K562 (cell line): ENCODE results near the gene ELMO1. TPM values are rescaled to one million over a fixed set of nuclear protein-coding genes. Genes with fewer than 3 reads are reported as not detected.

Experiments used
- ATAC-seq: fragments of 200-7000 bp; cut with Tn5 transposase; 3 replicates; pipeline ENCODE4 v1.9.1; 2020; ENCODE audit warnings: moderate library complexity
- BruUV-seq: library from RNA; stranded (reverse); fragments of 400-500 nt; replicated peaks from 2 replicates; lab custom pipeline; 2021; lab: Mats Ljungman, UMichigan
- CTCF ChIA-PET: fragments of 300-600 bp; formaldehyde crosslinking; extraction: SDS; loops from one replicate; lab custom pipeline; 2021; ENCODE audit warnings: low intra/inter-chr PET ratio; lab: Yijun Ruan, JAX
- POLR2A ChIA-PET: fragments of 300-600, 350-650 bp; sonication (Branson Sonifier 250); formaldehyde crosslinking; extraction: SDS; loops from one replicate; lab custom pipeline; 2021; ENCODE audit warnings: antibody characterized with exemption, inconsistent platforms; lab: Yijun Ruan, JAX
- DNase-seq, 4 experiments: peaks; one replicate each; pipeline versions ENCODE4 v3.0.0 to v3.0.0-alpha.2; 2011 to 2018; ENCODE audit warnings: low spot score in 3 of 4, mixed read lengths in 3 of 4; ENCODE audit errors: extremely low read depth in 1 of 4
- FAIRE-seq: peaks from 2 replicates; lab custom pipeline; 2011; peaks lifted over from hg19 to GRCh38; lab: Jason Lieb, UNC
- H2AFZ ChIP-seq: 2 replicates; pipeline ENCODE4 v1.6.0; 2011; ENCODE audit warnings: low read depth, low read length, control low read depth, inconsistent platforms
- H3K27ac ChIP-seq: fragments of 200-600 bp; 3 replicates; pipeline ENCODE4 v1.8.0; 2011; ENCODE audit warnings: low read depth, mild to moderate bottlenecking, control low read depth, inconsistent platforms, low read length, moderate library complexity, mixed read lengths; ENCODE audit errors: extremely low read depth
- H3K27me3 ChIP-seq, 2 experiments: fragments of 300-600 bp in 1 of 2; 2 replicates in 1 of 2; 3 replicates in 1 of 2; pipeline versions ENCODE4 v1.6.0 to v1.8.0; 2011; ENCODE audit warnings: inconsistent platforms in 2 of 2, low read length in 2 of 2, mild to moderate bottlenecking in 1 of 2, mixed read lengths in 1 of 2, moderate library complexity in 1 of 2; ENCODE audit not compliant: control insufficient read depth in 2 of 2, insufficient read depth in 2 of 2
- H3K36me3 ChIP-seq: fragments of 300-600 bp; 3 replicates; pipeline ENCODE4 v1.8.0; 2011; ENCODE audit warnings: mild to moderate bottlenecking, low read length, inconsistent platforms; ENCODE audit not compliant: control insufficient read depth, insufficient read depth
- H3K4me1 ChIP-seq, 2 experiments: fragments of 200-600 bp in 1 of 2; replicated peaks in 1 of 2; 2 replicates in 1 of 2; 3 replicates in 1 of 2; pipeline versions ENCODE4 v1.5.1 to v1.8.0; 2011; ENCODE audit warnings: inconsistent platforms in 2 of 2, low read length in 2 of 2, mild to moderate bottlenecking in 1 of 2, mixed read lengths in 1 of 2, moderate library complexity in 1 of 2; ENCODE audit not compliant: control insufficient read depth in 2 of 2, insufficient read depth in 2 of 2
- H3K4me2 ChIP-seq: 2 replicates; pipeline ENCODE4 v1.6.1; 2011; ENCODE audit warnings: low read length, control low read depth, inconsistent platforms, mixed read lengths; ENCODE audit not compliant: insufficient read depth
- H3K4me3 ChIP-seq: fragments of 200-600 bp; sonication (generic), shearing (Covaris generic); 2 replicates; pipeline ENCODE4 v1.5.1; 2016; ENCODE audit warnings: control low read depth, inconsistent platforms
- H3K79me2 ChIP-seq: fragments of 200-600 bp; 3 replicates; pipeline ENCODE4 v1.8.0; 2011; ENCODE audit warnings: low read length, inconsistent platforms; ENCODE audit not compliant: control insufficient read depth, insufficient read depth
- H3K9ac ChIP-seq, 2 experiments: 2 replicates each; pipeline versions ENCODE4 v1.6.0 to v1.6.1; 2011; ENCODE audit warnings: low read depth in 2 of 2, low read length in 2 of 2, control low read depth in 1 of 2, inconsistent platforms in 1 of 2, mild to moderate bottlenecking in 1 of 2, mixed read lengths in 1 of 2; ENCODE audit not compliant: insufficient read depth in 1 of 2
- H3K9me1 ChIP-seq: one replicate; pipeline ENCODE4 v1.6.0; 2011; ENCODE audit warnings: inconsistent platforms, mild to moderate bottlenecking, low read length, moderate library complexity; ENCODE audit not compliant: control insufficient read depth, insufficient read depth
- H3K9me3 ChIP-seq: replicated peaks from 2 replicates; pipeline ENCODE4 v1.5.1; 2011; ENCODE audit warnings: low read depth, low read length, inconsistent platforms; ENCODE audit not compliant: control insufficient read depth, insufficient read depth
- H4K20me1 ChIP-seq: replicated peaks from 2 replicates; pipeline ENCODE4 v1.6.1; 2011; ENCODE audit warnings: low read length, inconsistent platforms, mixed read lengths; ENCODE audit not compliant: control insufficient read depth, insufficient read depth
- EWSR1 ChIP-seq: fragments of 450-650 bp; IDR thresholded peaks from 2 replicates; pipeline ENCODE4 v1.6.1; 2018; ENCODE audit warnings: borderline replicate concordance, mild to moderate bottlenecking, low read depth, moderate library complexity; ENCODE audit not compliant: partially characterized antibody
- MEF2D ChIP-seq: conservative IDR thresholded peaks from 2 replicates; pipeline ENCODE4 v1.6.1; 2016; ENCODE audit warnings: low read depth, missing genetic modification characterization, missing compliant biosample characterization
- WGBS: fragments of 100-300 bp; shearing (Covaris generic); methylation state at CpG from one replicate; pipeline ENCODE4 v1.1.6; 2016; ENCODE audit warnings: low coverage, mixed read lengths; ENCODE audit not compliant: insufficient coverage; ENCODE audit errors: missing lambda C conversion rate; 5-methylcytosine and 5-hydroxymethylcytosine counted together
- in situ Hi-C: fragments of 300-500 bp; cut with MboI; formaldehyde crosslinking; loops from 4 replicates; pipeline ENCODE4 v1.15.0; 2018; ENCODE audit warnings: inconsistent platforms, mixed read lengths
- intact Hi-C: fragments of 100-400 bp; cut with micrococcal nuclease; formaldehyde crosslinking; loops from 2 replicates; pipeline ENCODE4 v1.14.2; 2022
- polyA plus RNA-seq, 8 experiments: library from polyadenylated mRNA; depleted of rRNA in 4 of 8; stranded (reverse) in 5 of 8; unstranded in 3 of 8; fragments of >200 nt; fragmentation: Nextera tagmentation in 2 of 8; fragmentation: Illumina TruSeq in 1 of 8; extraction: Ambion mirVana in 2 of 8; extraction: Trizol in 1 of 8; gene quantifications; 2 replicates each; pipeline versions ENCODE4 v1.2.1 to v1.2.3, GENCODE V29; 2011 to 2014; ENCODE audit warnings: inconsistent platforms in 1 of 8, missing spikeins in 1 of 8
- total RNA-seq, 7 experiments: library from RNA; depleted of rRNA in 6 of 7; stranded (reverse); fragments of >200 nt in 6 of 7; fragmentation: Illumina TruSeq in 2 of 7; extraction: Trizol in 2 of 7; gene quantifications; 2 replicates each; pipeline versions ENCODE4 v1.2.1 to v1.2.3, GENCODE V29; 2011 to 2021; ENCODE audit warnings: low replicate concordance in 1 of 7
- TF ChIP-seq, protein P1 (sequence below): fragments of 250-450 bp; sonication (Bioruptor Pico); IDR thresholded peaks from 2 replicates; pipeline ENCODE4 v1.8.0; 2022; ENCODE audit warnings: inconsistent platforms

The ELMO1 gene
- total and polyA plus RNA-seq, 9 of the 15 experiments (the other 6 are each of a cell fraction or from before 2014, with no cell fraction given) = 0.36 to 7.2 (median 3.6) TPM

DNA sequence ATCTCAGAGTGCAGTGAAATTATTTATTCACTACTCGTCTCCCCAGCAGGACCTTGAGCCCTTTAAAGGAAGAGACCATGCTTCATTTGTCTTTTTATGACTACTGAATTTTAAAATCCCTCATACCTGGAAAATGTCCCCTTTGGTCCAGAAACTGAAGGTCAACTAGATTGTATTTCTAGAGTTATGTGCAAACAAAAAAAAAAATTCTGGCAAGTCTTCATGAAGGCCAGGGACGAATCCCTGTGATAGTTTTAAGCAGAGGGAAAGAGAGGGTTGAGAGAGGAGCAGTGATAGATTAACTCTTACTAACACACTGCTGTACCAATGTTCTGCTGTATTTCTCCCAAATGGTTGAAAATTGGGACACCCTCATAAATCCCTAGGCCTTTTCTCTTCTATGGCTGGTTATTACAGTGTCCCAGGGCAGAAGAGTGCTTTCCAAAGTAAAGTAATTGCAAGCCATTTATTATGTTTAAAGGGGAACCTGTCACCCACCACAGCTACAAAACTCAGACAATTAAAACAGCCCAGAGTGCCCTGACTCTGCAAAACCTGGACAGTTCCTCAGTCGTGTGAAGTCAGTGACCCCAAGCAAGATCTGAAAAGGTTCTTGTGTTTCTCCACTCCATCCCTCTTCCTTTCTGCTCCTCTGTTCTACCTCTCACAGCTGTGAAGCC is 541.6 kb downstream of the ELMO1 start (continued):
- TF ChIP-seq, protein P1, sequence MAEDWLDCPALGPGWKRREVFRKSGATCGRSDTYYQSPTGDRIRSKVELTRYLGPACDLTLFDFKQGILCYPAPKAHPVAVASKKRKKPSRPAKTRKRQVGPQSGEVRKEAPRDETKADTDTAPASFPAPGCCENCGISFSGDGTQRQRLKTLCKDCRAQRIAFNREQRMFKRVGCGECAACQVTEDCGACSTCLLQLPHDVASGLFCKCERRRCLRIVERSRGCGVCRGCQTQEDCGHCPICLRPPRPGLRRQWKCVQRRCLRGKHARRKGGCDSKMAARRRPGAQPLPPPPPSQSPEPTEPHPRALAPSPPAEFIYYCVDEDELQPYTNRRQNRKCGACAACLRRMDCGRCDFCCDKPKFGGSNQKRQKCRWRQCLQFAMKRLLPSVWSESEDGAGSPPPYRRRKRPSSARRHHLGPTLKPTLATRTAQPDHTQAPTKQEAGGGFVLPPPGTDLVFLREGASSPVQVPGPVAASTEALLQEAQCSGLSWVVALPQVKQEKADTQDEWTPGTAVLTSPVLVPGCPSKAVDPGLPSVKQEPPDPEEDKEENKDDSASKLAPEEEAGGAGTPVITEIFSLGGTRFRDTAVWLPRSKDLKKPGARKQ = no peak
- TF ChIP-seq MEF2D = no peak

DNA sequence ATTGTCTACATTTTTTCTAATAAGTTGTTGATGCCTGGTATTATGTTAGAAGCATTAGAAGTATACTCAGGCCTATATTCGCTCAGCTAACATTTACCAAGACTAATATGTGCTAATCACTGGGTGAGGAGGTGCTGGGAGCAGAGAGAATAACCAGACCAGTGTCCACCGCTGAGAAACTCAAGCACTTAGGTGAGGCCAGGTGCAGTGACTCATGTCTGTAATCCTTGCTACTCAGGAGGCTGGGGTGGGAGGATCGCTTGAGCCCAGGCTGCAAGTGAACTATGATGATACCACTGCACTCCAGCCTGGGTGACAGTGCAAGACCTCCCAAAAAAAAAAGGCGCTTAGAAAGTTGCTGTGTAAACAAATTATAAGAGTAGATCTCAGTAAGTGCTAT is 542.2 kb downstream of the ELMO1 start:
- DNase-seq (no peak), ATAC-seq (no peak), FAIRE-seq (no peak)
- Histone ChIP-seq H3K4me1 (no peaks in the 10 kb centered on the region), H2AFZ (no peak overlapping the region), H3K27ac (no peak overlapping the region), H3K4me2 (no peak overlapping the region), H3K9me3 (no peaks in the 10 kb centered on the region), H3K4me3 (no peak overlapping the region), H3K9ac (no peak overlapping the region), H3K36me3 (no peaks in the 10 kb centered on the region), H4K20me1 (no peaks in the 10 kb centered on the region), H3K79me2 (no peaks in the 10 kb centered on the region), H3K27me3 (no peaks in the 10 kb centered on the region; a peak in 1 of 5 replicates), H3K9me1 (no peaks in the 10 kb centered on the region)
- in situ Hi-C loops (no loop called here), intact Hi-C loops (no loop called here)
- POLR2A ChIA-PET = no interaction called here
- no peak for TF ChIP-seq EWSR1
- 0% methylated on average over 4 of the region's 4 CpGs for WGBS
- CTCF ChIA-PET = no interaction called here
- BruUV-seq = no TSS peak
